Ishikawa (cell line): ENCODE results near the gene FUT3.

Experiments
- CEBPB ChIP-seq: IDR thresholded peaks from 2 replicates; pipeline ENCODE4 v1.6.1; 2012
- CREB1 ChIP-seq: IDR thresholded peaks from 2 replicates; pipeline ENCODE4 v1.6.1; 2012; ENCODE audit warnings: low read depth
- EGR1 ChIP-seq: IDR thresholded peaks from 2 replicates; pipeline ENCODE4 v1.6.1; 2012
- EP300 ChIP-seq: IDR thresholded peaks from 2 replicates; pipeline ENCODE4 v1.6.1; 2012; ENCODE audit warnings: borderline replicate concordance
- FOXM1 ChIP-seq: IDR thresholded peaks from 2 replicates; pipeline ENCODE4 v1.6.1; 2012; ENCODE audit warnings: low read depth, borderline replicate concordance
- MAX ChIP-seq: IDR thresholded peaks from 2 replicates; pipeline ENCODE4 v1.6.1; 2012
- NFIC ChIP-seq: IDR thresholded peaks from 2 replicates; pipeline ENCODE4 v1.6.1; 2012
- RAD21 ChIP-seq: IDR thresholded peaks from 2 replicates; pipeline ENCODE4 v1.6.1; 2012; ENCODE audit warnings: low read depth
- REST ChIP-seq: IDR thresholded peaks from 2 replicates; pipeline ENCODE4 v1.6.1; 2012; ENCODE audit warnings: low read depth, mild to moderate bottlenecking
- TAF1 ChIP-seq: IDR thresholded peaks from 2 replicates; pipeline ENCODE4 v1.6.1; 2012; ENCODE audit warnings: low read depth, mild to moderate bottlenecking
- TCF12 ChIP-seq: IDR thresholded peaks from 2 replicates; pipeline ENCODE4 v1.6.1; 2012; ENCODE audit warnings: low read depth
- TEAD4 ChIP-seq: IDR thresholded peaks from 2 replicates; pipeline ENCODE4 v1.6.1; 2012
- USF1 ChIP-seq: IDR thresholded peaks from 2 replicates; pipeline ENCODE4 v1.6.1; 2012
- YY1 ChIP-seq: IDR thresholded peaks from 2 replicates; pipeline ENCODE4 v1.6.1; 2012; ENCODE audit warnings: low read depth
- ZBTB7A ChIP-seq: IDR thresholded peaks from 2 replicates; pipeline ENCODE4 v1.6.1; 2012; ENCODE audit warnings: low read depth

FUT3 gene

GRCh38 chr19:5880196-5880595 is 28.9 kb upstream of the FUT3 start:
- TF ChIP-seq EP300 (no peak), REST (no peak), RAD21 (no peak), USF1 (no peak), MAX (no peak), CEBPB (no peak)

GRCh38 chr19:5877882-5878281 is 26.6 kb upstream of the FUT3 start:
- TF ChIP-seq FOXM1 (peak; percentile 43; the same call in 1 of the 2 replicates), TCF12 (peak; percentile 78), ZBTB7A (no peak), EGR1 (no peak; the same call in 1 of the 2 replicates), EP300 (peak; percentile 72), TEAD4 (0 out of 2 replicates have a peak, but pooled peaks have one; percentile 7), CREB1 (no peak), TAF1 (no peak), CEBPB (peak; percentile 63)

- no peak for TF ChIP-seq CREB1
- no peak for TF ChIP-seq ZBTB7A
These were observed 26.2 kb upstream of the FUT3 start for GRCh38 chr19:5877427-5877826.

GRCh38 chr19:5873617-5874199 is 22.5 kb upstream of the FUT3 start:
- no peak for TF ChIP-seq YY1
- TF ChIP-seq TCF12: no peak
- TF ChIP-seq EGR1: no peak
- no peak for TF ChIP-seq USF1
- TF ChIP-seq CREB1: no peak
- TF ChIP-seq FOXM1: no peak
- TF ChIP-seq TAF1: no peak
- TF ChIP-seq MAX: no peak
- no peak for TF ChIP-seq ZBTB7A
- TF ChIP-seq NFIC: no peak
- TF ChIP-seq RAD21: no peak
- TF ChIP-seq EP300: no peak
- TF ChIP-seq CEBPB: no peak
- no peak for TF ChIP-seq TEAD4
- no peak for TF ChIP-seq REST

GRCh38 chr19:5870986-5871394 is 19.7 kb upstream of the FUT3 start:
- no peak for TF ChIP-seq RAD21
- TF ChIP-seq REST: no peak
